Fibroblast of mammary gland (primary cell): Measurements from ENCODE around the gene UBE2U.
"Not testable (repeated sequence)": the region's sequence is repeated elsewhere in the genome, so short reads cannot be mapped to it uniquely, and the experiment has no call there.

Experiments
- DNase-seq: peaks from one replicate; pipeline ENCODE4 v3.0.0-alpha.2; 2010; ENCODE audit warnings: low read depth
- H3K4me3 ChIP-seq: 2 replicates; pipeline ENCODE4 v1.5.1; 2011; ENCODE audit warnings: low read depth, mild to moderate bottlenecking, low read length, moderate library complexity; ENCODE audit not compliant: control insufficient read depth
- TF ChIP-seq, protein P1 (sequence below): conservative IDR thresholded peaks from 2 replicates; pipeline ENCODE4 v1.5.1; 2011; ENCODE audit warnings: low read depth, low read length, inconsistent platforms; ENCODE audit not compliant: control insufficient read depth, insufficient read depth

Gene UBE2U

DNA sequence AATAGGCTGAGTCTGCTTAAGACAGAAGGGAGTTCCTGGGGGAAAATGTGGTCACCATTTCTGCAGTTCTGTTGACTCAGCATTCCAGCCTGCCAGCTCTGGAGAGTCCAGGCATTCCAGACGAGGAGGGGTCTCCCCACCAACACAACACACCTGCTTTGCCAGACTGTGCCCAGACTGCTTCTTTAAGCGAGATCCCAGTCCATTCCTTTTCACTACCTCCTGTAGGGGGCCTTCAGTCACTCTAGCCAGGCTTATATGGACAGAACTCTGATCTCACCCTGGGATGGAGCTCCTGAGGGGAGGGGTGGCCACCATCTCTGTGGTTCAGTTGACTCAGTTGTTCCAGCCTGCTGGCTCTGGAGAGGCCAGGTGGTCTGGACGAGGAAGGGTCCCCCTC, 48.5 kb downstream of the UBE2U start:
- no peak for DNase-seq
- TF ChIP-seq, protein P1, sequence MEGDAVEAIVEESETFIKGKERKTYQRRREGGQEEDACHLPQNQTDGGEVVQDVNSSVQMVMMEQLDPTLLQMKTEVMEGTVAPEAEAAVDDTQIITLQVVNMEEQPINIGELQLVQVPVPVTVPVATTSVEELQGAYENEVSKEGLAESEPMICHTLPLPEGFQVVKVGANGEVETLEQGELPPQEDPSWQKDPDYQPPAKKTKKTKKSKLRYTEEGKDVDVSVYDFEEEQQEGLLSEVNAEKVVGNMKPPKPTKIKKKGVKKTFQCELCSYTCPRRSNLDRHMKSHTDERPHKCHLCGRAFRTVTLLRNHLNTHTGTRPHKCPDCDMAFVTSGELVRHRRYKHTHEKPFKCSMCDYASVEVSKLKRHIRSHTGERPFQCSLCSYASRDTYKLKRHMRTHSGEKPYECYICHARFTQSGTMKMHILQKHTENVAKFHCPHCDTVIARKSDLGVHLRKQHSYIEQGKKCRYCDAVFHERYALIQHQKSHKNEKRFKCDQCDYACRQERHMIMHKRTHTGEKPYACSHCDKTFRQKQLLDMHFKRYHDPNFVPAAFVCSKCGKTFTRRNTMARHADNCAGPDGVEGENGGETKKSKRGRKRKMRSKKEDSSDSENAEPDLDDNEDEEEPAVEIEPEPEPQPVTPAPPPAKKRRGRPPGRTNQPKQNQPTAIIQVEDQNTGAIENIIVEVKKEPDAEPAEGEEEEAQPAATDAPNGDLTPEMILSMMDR: peak; percentile 29

DNA sequence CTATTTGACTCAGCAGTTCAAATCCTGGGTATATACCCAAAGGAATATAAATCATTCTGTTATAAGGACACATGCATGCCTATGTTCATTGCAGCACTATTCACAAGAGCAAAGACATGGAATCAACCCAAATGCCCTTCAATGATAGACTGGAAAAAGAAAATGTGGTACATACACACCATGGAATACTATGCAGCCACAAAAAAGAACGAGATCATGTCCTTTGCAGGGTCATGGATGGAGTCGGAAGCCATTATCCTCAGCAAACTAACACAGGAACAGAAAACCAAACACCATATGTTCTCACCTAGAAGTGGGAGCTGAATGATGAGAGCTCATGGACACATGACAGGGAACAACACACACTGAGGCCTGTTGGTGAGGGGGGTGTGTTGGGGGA, 53.8 kb downstream of the UBE2U start:
- H3K4me3 ChIP-seq, DNase-seq: not testable (repeated sequence)

More for the DNA sequence above, 48.5 kb downstream of the UBE2U start:
- H3K4me3 ChIP-seq: no peak overlapping the region

DNA sequence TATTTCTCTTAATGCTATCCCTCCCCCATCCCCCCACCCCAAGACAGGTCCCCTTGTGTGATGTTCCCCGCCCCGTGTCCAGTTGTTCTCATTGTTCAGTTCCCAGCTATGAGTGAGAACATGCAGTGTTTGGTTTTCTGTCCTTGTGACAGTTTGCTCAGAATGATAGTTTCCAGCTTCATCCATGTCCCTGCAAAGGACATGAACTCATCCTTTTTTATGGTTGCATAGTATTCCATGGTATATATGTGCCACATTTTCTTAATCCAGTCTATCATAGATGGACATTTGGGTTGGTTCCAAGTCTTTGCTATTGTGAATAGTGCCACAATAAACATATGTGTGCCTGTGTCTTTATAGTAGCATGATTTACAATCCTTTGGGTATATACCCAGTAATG, 55.0 kb downstream of the UBE2U start:
- not testable (repeated sequence) for DNase-seq, H3K4me3 ChIP-seq

DNA sequence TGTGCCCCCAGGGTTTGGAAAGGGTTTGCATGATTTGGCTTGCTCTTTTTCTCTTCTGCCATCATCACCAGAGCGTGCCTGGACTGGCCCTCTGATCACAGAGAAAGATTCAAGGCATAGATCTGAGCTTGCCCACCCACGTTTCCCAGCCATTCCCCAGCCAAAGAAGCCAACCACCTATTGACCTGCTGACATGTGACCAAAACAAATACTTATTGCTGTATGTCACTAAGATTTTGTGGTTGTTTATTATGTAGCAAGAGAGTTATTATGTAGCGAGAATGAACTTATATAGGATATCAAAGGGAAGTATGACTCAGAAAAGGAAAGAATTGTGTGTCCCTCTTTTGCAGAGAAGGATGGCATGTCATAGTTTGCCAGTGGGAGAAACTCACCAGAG, 59.9 kb downstream of the UBE2U start:
- TF ChIP-seq, protein P1: no peak
- H3K4me3 ChIP-seq: no peak overlapping the region
- peak; percentile 38 for DNase-seq

DNA sequence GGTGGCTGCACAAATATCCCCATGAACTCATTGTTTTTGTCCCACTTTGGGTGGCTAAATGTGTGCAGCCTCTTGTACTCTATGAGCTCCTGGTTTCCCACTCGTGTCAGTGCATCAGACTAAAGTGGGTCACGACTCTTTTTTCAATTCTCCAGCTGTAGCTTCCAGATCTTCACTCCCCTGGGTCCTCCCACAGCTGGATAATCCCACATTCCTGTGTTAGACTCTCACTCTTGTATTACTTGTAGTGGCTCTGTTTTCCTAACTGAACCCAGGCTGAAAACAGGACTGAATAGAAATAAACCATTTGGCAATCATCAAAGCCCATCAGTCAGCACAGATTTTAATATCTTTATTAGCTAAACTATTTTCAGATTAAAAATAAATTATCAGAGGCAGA, 60.4 kb downstream of the UBE2U start:
- no peak for DNase-seq
- TF ChIP-seq, protein P1: no peak
- no peak overlapping the region for H3K4me3 ChIP-seq

DNA sequence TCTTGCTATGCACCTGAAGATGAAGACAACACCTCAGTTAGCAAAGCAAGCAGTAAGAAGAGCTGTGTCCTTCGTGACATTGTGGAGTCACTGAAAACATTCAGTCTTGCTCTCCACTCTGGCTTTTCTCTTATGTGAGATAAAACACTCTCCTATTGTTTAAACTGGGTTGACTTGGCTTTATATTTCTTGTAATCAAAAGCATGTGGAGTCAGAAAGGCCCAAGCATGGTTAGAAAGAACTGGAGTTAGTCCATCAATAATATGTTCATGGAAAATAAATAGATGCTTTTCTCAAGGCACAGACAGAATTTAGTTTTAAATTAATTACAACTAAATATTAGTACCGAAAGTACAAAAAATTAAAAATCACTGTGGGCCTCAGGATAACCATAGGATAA, 61.7 kb downstream of the UBE2U start:
- TF ChIP-seq, protein P1: no peak
- no peak overlapping the region for H3K4me3 ChIP-seq
- DNase-seq: no peak

DNA sequence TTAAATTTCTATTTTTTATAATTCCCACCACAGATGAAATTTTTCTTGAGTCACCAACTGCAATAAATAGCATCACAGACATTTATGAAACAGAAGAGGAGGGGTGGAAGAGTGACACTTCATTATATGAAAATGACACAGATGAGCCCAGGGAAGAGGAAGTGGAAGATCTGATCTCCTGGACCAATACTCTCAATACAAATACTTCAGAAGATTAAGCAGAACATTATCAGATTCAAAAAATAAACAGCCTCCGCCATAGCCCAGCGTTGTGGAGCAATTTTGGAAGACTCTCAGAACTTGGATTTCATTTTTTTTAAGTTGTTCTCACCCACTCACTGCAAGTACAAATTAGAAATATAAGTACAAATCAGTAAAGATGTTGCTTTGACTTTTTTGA, 63.6 kb downstream of the UBE2U start:
- TF ChIP-seq, protein P1: no peak
- no peak for DNase-seq
- no peak overlapping the region for H3K4me3 ChIP-seq

DNA sequence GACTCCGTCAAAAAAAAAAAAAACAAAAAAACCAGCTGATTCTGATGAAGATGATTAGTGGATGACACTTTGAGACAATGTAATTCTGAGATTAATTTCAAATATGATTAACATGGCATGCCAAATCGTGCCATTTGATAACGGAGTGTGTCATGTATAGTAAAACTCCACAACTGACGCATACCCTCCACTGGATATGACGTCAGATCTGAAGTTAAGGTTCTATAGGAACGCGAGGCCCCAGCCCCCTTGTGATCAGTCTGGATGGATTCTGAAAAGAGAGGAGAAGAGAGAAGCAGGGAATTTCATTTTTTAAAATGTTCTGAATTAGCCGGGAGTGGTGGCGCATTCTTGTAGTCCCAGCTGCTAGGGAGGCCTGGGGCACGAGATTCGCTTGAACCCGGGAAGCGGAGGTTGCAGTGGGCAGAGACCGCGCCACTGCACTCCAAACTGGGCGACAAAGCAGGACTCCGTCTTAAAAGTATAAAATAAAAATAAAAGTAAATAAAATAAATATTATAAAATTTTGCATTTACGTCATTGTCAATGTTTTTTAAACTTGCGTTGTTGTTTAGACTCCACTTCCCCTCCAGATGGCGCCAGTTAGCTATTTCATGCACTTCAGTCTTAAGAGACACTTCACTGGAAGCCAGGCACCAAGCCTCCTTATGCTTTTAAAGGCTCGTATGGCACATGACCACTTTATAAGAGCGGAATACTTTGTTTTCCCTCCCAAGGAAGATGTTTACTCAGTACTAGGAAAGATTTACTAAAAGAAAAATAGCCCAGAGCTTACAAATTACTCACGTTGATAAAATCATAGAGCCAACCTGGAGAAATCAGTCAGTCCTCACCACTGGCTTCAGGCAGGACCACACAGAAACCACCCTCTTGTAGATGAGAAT, 65.5 kb downstream of the UBE2U start:
- peak; percentile 87 for DNase-seq
- TF ChIP-seq, protein P1: peak; percentile 84
- no peak overlapping the region for H3K4me3 ChIP-seq
